Occipital lobe (tissue), 2 donors: Measurements from ENCODE around the gene CRYBA2. TPM values are rescaled to one million over a fixed set of nuclear protein-coding genes. Genes with fewer than 3 reads are reported as not detected.
A peak's percentile ranks its signal among the peaks of the same experiment; 100 is the strongest.

Experiments
- DNase-seq: peaks from one replicate; lab custom pipeline; 2025; lab: John Stamatoyannopoulos, UW
- total RNA-seq: library from RNA; depleted of rRNA; stranded (reverse); fragments of >200 nt; gene quantifications from one replicate; pipeline ENCODE4 v1.2.3, GENCODE V29; 2014

CRYBA2 gene
- total RNA-seq, 1 donor from 2014 or later = not detected

GRCh38 chr2:218982586-218983262 lies 10.5 kb downstream of the CRYBA2 start:
- DNase-seq = no peak

DNA sequence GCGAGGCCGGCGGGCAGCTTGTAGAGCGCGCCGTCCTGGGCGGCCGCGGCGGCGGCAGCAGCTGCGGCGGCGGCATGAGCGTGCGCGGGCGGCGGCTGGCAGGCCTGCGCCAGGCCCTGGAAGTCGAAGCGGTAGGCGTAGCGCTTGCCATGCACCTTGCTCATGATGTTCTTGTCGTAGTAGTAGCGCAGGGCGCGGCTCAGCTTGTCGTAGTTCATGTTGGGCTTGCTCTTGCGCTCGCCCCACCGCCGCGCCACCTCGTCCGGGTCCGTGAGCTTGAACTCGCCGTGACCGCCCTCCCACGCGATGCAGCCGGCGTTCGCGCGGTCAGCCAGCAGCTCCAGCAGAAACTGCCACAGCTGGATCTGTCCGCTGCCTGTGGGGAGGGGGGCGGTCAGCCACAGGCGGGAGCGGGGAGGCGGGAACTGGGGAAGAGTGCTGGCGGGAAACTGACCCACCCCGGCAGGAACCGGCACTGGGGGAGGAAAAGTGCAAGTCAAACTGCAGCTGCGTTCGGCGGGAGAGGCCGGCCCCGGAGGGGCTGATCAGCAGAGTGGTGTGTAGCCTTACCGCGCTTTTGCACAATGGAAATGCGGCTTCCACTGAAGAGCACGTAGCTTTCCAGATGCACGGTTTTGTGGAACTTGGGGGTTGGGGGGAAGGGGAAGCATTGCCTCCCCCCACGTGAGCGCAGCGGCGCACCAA lies 11.2 kb downstream of the CRYBA2 start:
- DNase-seq = no peak

GRCh38 chr2:218981390-218981880 lies 11.8 kb downstream of the CRYBA2 start:
- DNase-seq = no peak

DNA sequence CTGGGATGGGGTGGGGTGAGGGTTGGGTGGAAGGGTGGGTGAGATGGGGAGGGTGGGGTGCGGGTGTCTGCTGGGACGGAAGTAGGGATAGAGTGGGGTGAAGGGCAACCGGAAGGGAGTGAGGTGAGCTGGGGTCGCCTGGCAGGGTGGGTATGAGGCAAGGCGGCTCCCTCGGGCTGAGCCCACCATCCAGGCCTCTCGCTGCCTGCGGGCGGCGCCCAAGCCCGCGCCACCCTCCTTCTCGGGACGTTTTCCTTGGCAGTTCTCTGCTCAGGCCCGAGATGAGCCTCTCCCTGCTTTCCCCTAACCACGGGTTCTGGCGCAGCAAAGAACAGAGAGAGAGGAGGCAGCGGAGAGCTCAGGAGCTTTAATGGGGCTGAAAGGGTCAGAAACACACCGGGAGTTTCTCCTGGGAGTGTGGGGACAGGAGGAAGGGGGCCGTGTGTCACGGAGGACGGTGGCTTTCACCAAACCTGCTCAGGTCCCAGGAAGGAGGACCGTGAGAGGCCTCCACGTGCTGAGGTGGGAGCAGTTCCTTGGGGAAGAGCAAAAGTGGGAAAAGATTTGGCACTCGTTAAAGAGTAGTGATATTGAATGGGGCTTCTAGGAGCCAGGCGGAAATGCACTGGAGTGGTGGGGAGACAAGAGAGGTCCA lies 12.4 kb downstream of the CRYBA2 start:
- DNase-seq = no peak

GRCh38 chr2:218979846-218980734 lies 13.1 kb downstream of the CRYBA2 start:
- DNase-seq = peak; percentile 57

GRCh38 chr2:218975060-218975777 lies 18.0 kb downstream of the CRYBA2 start:
- no peak for DNase-seq

DNA sequence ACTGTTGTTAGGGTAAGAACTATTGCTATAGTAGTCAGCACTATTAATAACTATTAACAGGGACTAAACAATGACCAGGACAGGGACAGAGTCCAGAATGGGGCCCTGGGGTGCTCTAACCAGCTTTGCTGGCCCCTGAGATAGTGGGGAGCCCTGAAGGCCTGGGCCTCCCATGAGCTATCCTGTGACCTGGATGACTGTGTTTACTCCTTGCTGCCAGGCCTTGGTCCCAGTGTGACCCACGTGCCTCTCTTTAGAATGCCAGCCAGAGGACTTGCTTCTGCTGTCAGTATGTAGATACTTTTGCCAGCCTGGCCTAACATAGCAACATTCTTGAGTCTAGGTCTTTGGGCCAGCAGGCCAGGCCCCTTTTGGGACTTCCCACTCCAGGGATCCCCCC lies 22.3 kb downstream of the CRYBA2 start:
- no peak for DNase-seq

- DNase-seq = no peak
Observed at GRCh38 chr2:218964041-218964771, 29.0 kb downstream of the CRYBA2 start.

DNA sequence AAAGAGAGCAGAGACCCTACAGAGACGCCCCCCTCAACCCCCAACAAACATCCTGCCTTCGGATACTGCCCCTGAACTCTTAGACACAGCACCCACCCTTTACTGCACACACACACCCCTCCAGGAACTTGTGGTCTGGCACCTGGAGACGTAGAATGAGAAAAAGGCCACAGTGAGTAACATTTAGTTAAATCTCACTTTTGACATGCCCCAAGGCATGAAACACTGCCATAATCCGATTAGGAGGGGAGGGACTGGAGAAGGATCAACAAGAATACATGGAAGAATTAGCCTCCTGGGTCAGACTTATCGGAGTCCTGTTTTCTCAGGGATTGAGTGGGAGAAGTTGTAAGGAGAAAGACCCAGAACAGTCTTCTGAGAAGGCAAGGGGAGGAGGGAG lies 29.6 kb downstream of the CRYBA2 start:
- no peak for DNase-seq

DNA sequence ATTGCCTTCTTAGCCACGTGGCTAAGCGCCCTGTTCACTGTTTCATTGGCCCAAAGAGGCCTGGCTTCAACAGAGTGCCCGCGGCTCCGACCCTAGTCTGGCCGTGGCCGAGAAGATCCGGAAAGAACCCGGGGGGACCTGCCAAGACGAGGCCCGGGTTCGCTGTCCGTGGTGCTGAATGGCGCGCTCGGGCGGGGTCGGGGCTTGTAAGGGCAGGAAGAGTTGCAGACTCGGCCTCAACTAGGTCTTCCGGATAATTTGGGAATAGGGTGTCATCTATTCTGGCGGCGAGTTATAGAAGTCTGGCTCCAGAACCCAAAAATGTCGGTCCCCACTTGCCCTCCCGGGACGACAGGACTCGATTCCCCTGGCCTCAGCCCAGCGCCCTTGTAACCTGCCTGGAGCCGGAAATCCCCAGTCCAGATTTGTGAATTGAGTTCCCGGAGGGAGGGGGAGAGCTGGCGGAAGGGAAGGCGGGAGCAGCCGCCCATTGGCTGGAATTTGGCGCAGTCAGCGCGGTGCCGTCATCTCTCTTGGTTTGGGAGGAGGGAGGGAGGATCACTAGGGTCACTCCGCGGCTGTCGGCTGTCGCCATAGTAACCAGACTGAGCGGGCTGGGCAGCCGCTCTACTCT lies 30.2 kb downstream of the CRYBA2 start:
- DNase-seq = peak; percentile 74

DNA sequence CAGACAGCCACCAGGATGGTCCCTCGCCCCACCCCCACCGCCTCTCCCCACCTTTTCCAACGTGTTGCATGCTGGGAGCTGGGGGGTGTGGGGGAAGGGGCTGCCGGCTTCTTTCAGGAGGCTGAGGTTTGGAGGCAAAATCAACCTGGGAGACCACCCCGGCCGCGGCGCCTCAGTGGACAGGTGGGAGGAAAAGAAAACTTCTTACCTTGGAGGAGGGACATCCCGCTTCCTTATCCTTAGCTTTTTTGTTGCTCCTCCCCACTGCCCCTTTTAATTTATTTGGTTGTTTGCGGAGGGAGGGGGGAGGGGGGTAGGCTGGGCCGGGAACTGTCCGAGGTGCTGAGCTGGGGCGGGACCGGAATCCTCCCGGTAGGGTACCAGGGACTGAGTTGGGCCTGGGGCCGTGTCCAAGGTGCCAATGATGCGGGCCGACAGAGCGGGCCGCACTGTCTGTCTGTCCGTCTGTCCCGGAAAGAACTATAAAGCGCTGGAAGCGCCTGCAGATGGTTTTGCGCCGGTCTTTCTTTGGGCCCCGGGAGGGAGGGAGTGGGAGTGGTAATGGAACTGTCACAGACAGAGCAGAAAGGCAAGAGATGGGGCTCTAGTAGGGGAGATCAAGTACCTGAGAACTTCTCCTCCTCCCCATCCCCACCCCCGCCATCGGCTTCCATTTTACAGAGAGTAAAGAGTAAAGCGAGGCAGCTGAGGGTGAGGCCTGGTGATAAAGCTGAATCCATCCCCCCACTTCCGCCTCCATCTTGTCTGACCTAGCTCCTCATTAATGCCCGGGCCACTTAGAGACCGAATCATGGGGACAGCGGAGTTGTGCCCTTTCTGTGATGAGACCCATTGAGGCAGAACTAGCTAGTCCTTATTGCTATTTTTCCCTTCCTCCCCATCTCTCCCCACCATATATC lies 31.3 kb downstream of the CRYBA2 start:
- DNase-seq = no peak

GRCh38 chr2:218961229-218961628 lies 32.0 kb downstream of the CRYBA2 start:
- DNase-seq = no peak

DNA sequence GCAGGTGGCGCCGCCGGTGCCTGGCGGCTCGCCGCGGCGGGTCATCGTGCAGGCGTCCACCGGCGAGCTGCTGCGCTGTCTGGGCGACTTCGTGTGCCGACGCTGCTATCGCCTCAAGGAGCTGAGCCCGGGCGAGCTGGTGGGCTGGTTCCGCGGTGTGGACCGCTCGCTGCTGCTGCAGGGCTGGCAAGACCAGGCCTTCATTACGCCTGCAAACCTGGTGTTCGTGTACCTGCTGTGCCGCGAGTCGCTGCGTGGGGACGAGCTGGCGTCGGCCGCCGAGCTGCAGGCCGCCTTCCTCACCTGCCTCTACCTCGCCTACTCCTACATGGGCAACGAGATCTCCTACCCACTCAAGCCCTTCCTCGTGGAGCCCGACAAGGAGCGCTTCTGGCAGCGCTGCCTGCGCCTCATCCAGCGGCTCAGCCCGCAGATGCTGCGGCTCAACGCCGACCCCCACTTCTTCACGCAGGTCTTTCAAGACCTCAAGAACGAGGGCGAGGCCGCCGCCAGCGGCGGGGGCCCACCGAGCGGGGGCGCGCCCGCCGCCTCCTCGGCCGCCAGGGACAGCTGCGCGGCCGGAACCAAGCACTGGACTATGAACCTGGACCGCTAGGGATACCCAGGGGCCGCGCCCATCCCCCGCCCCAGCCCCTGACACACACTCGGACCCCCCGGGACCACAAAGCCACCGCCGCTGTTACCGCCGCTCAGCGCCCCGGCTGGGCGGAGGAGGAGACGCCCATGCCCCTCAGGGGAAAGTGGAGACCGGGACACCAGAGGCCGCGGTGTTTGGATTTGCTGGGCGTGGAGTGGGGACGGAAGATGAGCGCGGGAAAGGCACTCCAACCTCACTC lies 32.7 kb downstream of the CRYBA2 start:
- no peak for DNase-seq

DNA sequence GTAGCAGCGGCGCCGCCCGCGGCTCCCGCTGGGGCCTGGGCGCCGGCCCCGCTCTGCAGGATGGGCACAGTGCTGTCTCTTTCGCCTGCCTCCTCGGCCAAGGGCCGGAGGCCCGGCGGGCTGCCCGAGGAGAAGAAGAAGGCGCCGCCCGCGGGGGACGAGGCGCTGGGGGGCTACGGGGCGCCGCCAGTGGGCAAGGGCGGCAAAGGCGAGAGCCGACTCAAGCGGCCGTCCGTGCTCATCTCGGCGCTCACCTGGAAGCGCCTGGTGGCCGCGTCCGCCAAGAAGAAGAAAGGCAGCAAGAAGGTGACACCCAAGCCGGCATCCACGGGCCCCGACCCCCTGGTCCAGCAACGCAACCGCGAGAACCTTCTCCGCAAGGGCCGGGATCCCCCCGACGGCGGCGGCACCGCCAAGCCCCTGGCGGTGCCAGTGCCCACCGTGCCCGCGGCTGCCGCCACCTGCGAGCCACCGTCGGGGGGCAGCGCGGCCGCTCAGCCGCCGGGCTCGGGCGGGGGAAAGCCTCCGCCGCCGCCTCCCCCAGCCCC lies 33.4 kb downstream of the CRYBA2 start:
- no peak for DNase-seq

- peak; percentile 86 for DNase-seq
Observed at GRCh38 chr2:218959141-218959731, 34.0 kb downstream of the CRYBA2 start, which contains the start of gene CDK5R2. Gene CDK5R2, plus strand, starts transcription at chr2:218959666. Its CDS starts 155 bp downstream, at chr2:218959821.

DNA sequence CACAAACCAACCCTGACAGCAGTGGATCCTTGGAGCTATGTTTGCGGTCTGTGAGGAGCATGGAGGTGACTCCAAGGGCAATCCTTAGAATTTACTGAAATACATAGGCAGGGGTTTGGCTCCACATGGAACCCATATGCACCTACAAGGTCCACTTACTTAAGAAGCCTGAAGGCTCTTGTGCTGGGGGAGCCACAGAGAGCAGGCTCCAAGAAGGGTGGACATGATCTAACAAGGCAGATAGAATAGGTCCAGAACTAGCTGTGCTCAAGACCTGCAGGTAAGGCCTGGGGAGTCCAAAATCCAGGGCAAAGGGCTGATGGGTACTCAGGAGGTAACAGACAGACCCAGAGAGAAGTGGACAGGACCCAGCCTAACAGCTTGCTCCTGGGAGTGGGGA lies 34.9 kb downstream of the CRYBA2 start:
- no peak for DNase-seq

DNA sequence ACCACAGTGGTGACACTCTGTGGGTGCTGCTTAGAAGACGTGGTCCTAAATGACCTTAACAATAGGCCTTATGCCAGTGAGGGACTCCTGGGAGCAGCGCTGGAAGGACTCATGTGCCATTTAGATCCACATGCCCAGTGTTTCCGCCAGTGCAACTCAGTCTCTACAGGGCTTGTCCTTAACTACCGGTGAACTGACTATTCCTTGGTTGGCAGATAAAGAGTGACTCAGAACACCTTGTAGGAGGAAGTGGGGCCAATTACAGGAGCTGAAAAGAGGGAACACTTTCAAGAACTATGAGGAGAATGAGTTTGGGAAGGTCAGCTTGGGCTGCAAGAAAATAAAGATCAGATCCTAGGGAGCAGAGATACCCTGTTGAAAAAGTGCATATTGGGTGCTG lies 35.6 kb downstream of the CRYBA2 start:
- no peak for DNase-seq
